Chondrocyte (in vitro differentiated cells): Measurements from ENCODE around the gene PPP6C. TPM values are rescaled to one million over a fixed set of nuclear protein-coding genes. Genes with fewer than 3 reads are reported as not detected.

ENCODE experiments used
- DNase-seq: peaks from one replicate; pipeline ENCODE4 v3.0.0; 2021; ENCODE audit warnings: mixed read lengths, low spot score
- H3K27ac Mint-ChIP-seq: one replicate; pipeline ENCODE4 v1.8.0; 2021; ENCODE audit warnings: mild to moderate bottlenecking, moderate library complexity, mixed read lengths; ENCODE audit not compliant: unreplicated experiment
- H3K27me3 Mint-ChIP-seq: 2 replicates; pipeline ENCODE4 v1.8.0; 2021; ENCODE audit warnings: low read depth, mixed read lengths
- H3K36me3 Mint-ChIP-seq: 2 replicates; pipeline ENCODE4 v1.8.0; 2021; ENCODE audit warnings: low read depth, mixed read lengths
- H3K4me1 Mint-ChIP-seq: 2 replicates; pipeline ENCODE4 v1.8.0; 2021; ENCODE audit warnings: low read depth, mild to moderate bottlenecking, mixed read lengths
- H3K4me3 Mint-ChIP-seq: one replicate; pipeline ENCODE4 v1.8.0; 2021; ENCODE audit warnings: mild to moderate bottlenecking, moderate library complexity, mixed read lengths; ENCODE audit not compliant: unreplicated experiment
- H3K9me3 Mint-ChIP-seq: 2 replicates; pipeline ENCODE4 v1.8.0; 2021; ENCODE audit warnings: low read depth, mixed read lengths
- CTCF ChIP-seq: fragments of 200-600 bp; sonication (generic); IDR thresholded peaks from 2 replicates; pipeline ENCODE4 v1.5.0; 2021; ENCODE audit warnings: antibody characterized with exemption, mild to moderate bottlenecking, moderate library complexity
- total RNA-seq: library from RNA; stranded (reverse); gene quantifications from 3 replicates; pipeline ENCODE4 v1.2.1, GENCODE V29; 2021

PPP6C gene
- total RNA-seq, 1 donor from 2014 or later = 39.8 TPM

- H3K27me3 Mint-ChIP-seq = no peaks in the 10 kb centered on the region
- H3K4me3 Mint-ChIP-seq = peak overlapping the region; percentile 94
- no peak for DNase-seq
- peaks cover 11% of the 10 kb centered on the region for H3K4me1 Mint-ChIP-seq
- no peak for TF ChIP-seq CTCF
- H3K27ac Mint-ChIP-seq = peak overlapping the region; percentile 80
- no peaks in the 10 kb centered on the region for H3K9me3 Mint-ChIP-seq
- peaks cover 3% of the 10 kb centered on the region for H3K36me3 Mint-ChIP-seq
Observed at GRCh38 chr9:125142560-125143376, 46.8 kb downstream of the PPP6C start.

GRCh38 chr9:125141751-125142150, 47.9 kb downstream of the PPP6C start:
- DNase-seq = no peak
- Mint-ChIP-seq H3K36me3 (peaks cover 2% of the 10 kb centered on the region), H3K4me3 (no peak overlapping the region), H3K27ac (no peak overlapping the region), H3K4me1 (peaks cover 16% of the 10 kb centered on the region), H3K9me3 (no peaks in the 10 kb centered on the region), H3K27me3 (no peaks in the 10 kb centered on the region)
- no peak for TF ChIP-seq CTCF

GRCh38 chr9:125141251-125141650, 48.4 kb downstream of the PPP6C start:
- no peak overlapping the region for H3K4me3 Mint-ChIP-seq

GRCh38 chr9:125140576-125140975, 49.0 kb downstream of the PPP6C start:
- Mint-ChIP-seq H3K9me3 (no peaks in the 10 kb centered on the region), H3K27me3 (no peaks in the 10 kb centered on the region), H3K36me3 (peaks cover 2% of the 10 kb centered on the region), H3K27ac (no peak overlapping the region), H3K4me1 (peaks cover 16% of the 10 kb centered on the region), H3K4me3 (no peak overlapping the region)
- DNase-seq = no peak
- no peak for TF ChIP-seq CTCF

More at GRCh38 chr9:125141251-125141650, 48.4 kb downstream of the PPP6C start:
- TF ChIP-seq CTCF = no peak
- Mint-ChIP-seq H3K36me3 (peaks cover 2% of the 10 kb centered on the region), H3K27ac (no peak overlapping the region), H3K4me1 (peaks cover 16% of the 10 kb centered on the region), H3K27me3 (no peaks in the 10 kb centered on the region), H3K9me3 (no peaks in the 10 kb centered on the region)
- no peak for DNase-seq

GRCh38 chr9:125137200-125137599, 52.4 kb downstream of the PPP6C start:
- no peak overlapping the region for H3K4me3 Mint-ChIP-seq
- H3K36me3 Mint-ChIP-seq = peaks cover 2% of the 10 kb centered on the region
- no peak for DNase-seq
- no peak for TF ChIP-seq CTCF
- H3K4me1 Mint-ChIP-seq = peaks cover 8% of the 10 kb centered on the region
- no peaks in the 10 kb centered on the region for H3K27me3 Mint-ChIP-seq
- H3K9me3 Mint-ChIP-seq = no peaks in the 10 kb centered on the region
- peak overlapping the region; percentile 27 for H3K27ac Mint-ChIP-seq
